ENCODE results near the gene TMEM9. TPM values are rescaled to one million over a fixed set of nuclear protein-coding genes. Genes with fewer than 3 reads are reported as not detected.

TMEM9 gene
- total RNA-seq, 1 experiment from 2014 or later = 435 TPM

DNA sequence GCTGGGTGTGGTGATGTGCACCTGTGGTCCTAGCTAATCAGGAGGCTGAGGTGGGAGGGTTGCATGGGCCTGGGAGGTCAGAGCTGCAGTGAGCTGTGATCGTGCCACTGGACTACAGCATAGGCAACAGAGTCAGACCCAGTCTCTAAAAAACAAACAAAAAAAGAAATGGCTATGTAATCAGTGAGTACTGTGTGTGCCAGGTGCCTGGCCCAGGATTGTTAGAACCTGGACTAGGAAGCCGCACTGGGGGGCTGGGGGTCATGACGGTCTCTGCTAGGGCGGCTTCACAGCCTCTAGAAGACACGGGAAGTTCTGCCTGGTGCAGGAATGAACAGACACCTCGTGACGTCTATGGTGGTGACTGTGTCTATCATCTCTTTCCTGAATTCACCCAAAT lies 8.5 kb downstream of the TMEM9 start:
- intact Hi-C loops (cut with micrococcal nuclease) = no loop called here
- Histone ChIP-seq H3K4me2 (ENCODE audit: low read length) (no peak overlapping the region), H3K36me3 (ENCODE audit: low read depth, low read length) (peaks cover 95% of the 10 kb centered on the region), H3K9me2 (replicated peaks; ENCODE audit: low read length) (no peaks in the 10 kb centered on the region), H3K79me2 (ENCODE audit: low read length) (no peaks in the 10 kb centered on the region), H3F3A (ENCODE audit: low read length, unreplicated experiment) (no peaks in the 10 kb centered on the region), H3K4me1 (ENCODE audit: insufficient read depth, low read length) (no peaks in the 10 kb centered on the region), H4K20me1 (ENCODE audit: low read length) (no peaks in the 10 kb centered on the region), H2AFZ (ENCODE audit: low read length) (no peak overlapping the region), H3K9me3 (ENCODE audit: low read length) (no peaks in the 10 kb centered on the region), H3K27ac (ENCODE audit: low read length) (no peak overlapping the region), H3K4me3 (ENCODE audit: low read length) (no peak overlapping the region), H3K27me3 (ENCODE audit: low read length) (no peaks in the 10 kb centered on the region), H3K9ac (ENCODE audit: low read length) (no peak overlapping the region)
- no peak for ATAC-seq
- TF ChIP-seq EZH2 (IDR thresholded peaks at IDR 0.05; ENCODE audit: low read length, unreplicated experiment) = no peak
- TF ChIP-seq EZH2phosphoT487 (IDR thresholded peaks at IDR 0.05; ENCODE audit: borderline replicate concordance, low read length) = no peak
- POLR2A ChIA-PET (ENCODE audit: unreplicated experiment) = no interaction called here
- CTCF ChIA-PET = interaction anchor here (0.6 kb wide), 1 partner anchor 9 kb away, joined by 8 read pairs; the partner anchor contains the start of gene TMEM9
- DNase-seq = no peak
- BruUV-seq (replicated peaks) = no TSS peak

DNA sequence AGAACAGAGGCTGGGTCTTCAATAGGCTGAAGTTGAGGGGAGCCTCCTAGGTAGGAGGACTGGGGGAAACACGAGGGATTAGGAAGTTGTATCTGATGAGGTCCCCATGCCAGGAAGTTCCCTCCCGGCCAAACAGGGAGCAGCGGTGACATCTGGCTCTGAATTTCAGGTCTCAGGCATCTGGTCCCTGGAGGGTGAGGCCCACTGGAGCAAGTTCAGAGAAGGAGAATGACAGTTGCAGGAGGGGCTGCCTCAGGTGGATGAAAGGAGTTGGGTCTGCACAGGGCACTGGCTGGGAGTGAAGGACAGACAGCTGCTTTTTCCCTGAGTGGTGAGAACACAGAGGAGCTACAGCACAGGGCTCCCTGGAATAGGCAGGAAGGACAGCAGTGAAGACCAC lies 9.1 kb downstream of the TMEM9 start:
- Histone ChIP-seq H3K4me3 (ENCODE audit: low read length) (no peak overlapping the region), H3K9me3 (ENCODE audit: low read length) (no peaks in the 10 kb centered on the region), H3F3A (ENCODE audit: low read length, unreplicated experiment) (no peaks in the 10 kb centered on the region), H3K36me3 (ENCODE audit: low read depth, low read length) (peaks cover 95% of the 10 kb centered on the region), H2AFZ (ENCODE audit: low read length) (no peak overlapping the region), H3K27ac (ENCODE audit: low read length) (no peak overlapping the region), H3K4me2 (ENCODE audit: low read length) (no peak overlapping the region), H3K9me2 (replicated peaks; ENCODE audit: low read length) (no peaks in the 10 kb centered on the region), H3K9ac (ENCODE audit: low read length) (no peak overlapping the region), H3K27me3 (ENCODE audit: low read length) (no peaks in the 10 kb centered on the region), H4K20me1 (ENCODE audit: low read length) (no peaks in the 10 kb centered on the region), H3K4me1 (ENCODE audit: insufficient read depth, low read length) (no peaks in the 10 kb centered on the region), H3K79me2 (ENCODE audit: low read length) (no peaks in the 10 kb centered on the region)
- intact Hi-C loops (cut with micrococcal nuclease) = no loop called here
- ChIA-PET POLR2A (ENCODE audit: unreplicated experiment) (no interaction called here), CTCF (interaction anchor here (0.6 kb wide), 1 partner anchor 9 kb away, joined by 8 read pairs; the partner anchor contains the start of gene TMEM9)
- TF ChIP-seq, protein P1, sequence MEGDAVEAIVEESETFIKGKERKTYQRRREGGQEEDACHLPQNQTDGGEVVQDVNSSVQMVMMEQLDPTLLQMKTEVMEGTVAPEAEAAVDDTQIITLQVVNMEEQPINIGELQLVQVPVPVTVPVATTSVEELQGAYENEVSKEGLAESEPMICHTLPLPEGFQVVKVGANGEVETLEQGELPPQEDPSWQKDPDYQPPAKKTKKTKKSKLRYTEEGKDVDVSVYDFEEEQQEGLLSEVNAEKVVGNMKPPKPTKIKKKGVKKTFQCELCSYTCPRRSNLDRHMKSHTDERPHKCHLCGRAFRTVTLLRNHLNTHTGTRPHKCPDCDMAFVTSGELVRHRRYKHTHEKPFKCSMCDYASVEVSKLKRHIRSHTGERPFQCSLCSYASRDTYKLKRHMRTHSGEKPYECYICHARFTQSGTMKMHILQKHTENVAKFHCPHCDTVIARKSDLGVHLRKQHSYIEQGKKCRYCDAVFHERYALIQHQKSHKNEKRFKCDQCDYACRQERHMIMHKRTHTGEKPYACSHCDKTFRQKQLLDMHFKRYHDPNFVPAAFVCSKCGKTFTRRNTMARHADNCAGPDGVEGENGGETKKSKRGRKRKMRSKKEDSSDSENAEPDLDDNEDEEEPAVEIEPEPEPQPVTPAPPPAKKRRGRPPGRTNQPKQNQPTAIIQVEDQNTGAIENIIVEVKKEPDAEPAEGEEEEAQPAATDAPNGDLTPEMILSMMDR (conservative IDR thresholded peaks at IDR 0.05; ENCODE audit: low read depth, low read length) = no peak
- TF ChIP-seq EZH2phosphoT487 (IDR thresholded peaks at IDR 0.05; ENCODE audit: borderline replicate concordance, low read length) (no peak), EZH2 (IDR thresholded peaks at IDR 0.05; ENCODE audit: low read length, unreplicated experiment) (no peak)
- no TSS peak for BruUV-seq (replicated peaks)
- no peak for DNase-seq
- no peak for ATAC-seq

DNA sequence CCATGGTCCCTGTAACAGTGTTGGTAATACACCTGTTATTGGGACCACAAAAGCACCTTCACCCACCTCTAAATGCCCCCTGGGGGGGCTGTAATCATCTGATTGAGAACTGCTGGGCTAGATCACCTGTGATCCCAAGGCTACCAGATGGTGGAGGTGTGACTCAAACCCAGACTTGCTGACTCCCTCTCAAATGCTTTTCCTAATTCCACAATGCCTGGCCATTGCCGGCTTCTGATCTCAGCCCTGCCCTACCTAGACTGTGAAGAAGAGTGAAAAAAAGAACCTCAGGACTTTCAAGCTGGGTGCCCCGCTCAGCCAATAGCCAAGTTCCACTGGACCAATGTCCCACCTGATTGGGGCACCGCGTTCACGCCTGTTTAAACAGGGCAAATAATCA lies 9.6 kb downstream of the TMEM9 start:
- no peak for TF ChIP-seq EZH2phosphoT487 (IDR thresholded peaks at IDR 0.05; ENCODE audit: borderline replicate concordance, low read length)
- no peak for TF ChIP-seq EZH2 (IDR thresholded peaks at IDR 0.05; ENCODE audit: low read length, unreplicated experiment)
- TF ChIP-seq, protein P1 (conservative IDR thresholded peaks at IDR 0.05; ENCODE audit: low read depth, low read length) = no peak
- H3K4me1 ChIP-seq (ENCODE audit: insufficient read depth, low read length) = no peaks in the 10 kb centered on the region
- no peak overlapping the region for H3K4me2 ChIP-seq (ENCODE audit: low read length)
- H3K36me3 ChIP-seq (ENCODE audit: low read depth, low read length) = peaks cover 95% of the 10 kb centered on the region
- no peak overlapping the region for H3K4me3 ChIP-seq (ENCODE audit: low read length)
- H4K20me1 ChIP-seq (ENCODE audit: low read length) = no peaks in the 10 kb centered on the region
- intact Hi-C loops (cut with micrococcal nuclease) = no loop called here
- H3K9me3 ChIP-seq (ENCODE audit: low read length) = no peaks in the 10 kb centered on the region
- no peak overlapping the region for H3K9ac ChIP-seq (ENCODE audit: low read length)
- no peaks in the 10 kb centered on the region for H3K9me2 ChIP-seq (replicated peaks; ENCODE audit: low read length)
- no peaks in the 10 kb centered on the region for H3F3A ChIP-seq (ENCODE audit: low read length, unreplicated experiment)
- no TSS peak for BruUV-seq (replicated peaks)
- no peak overlapping the region for H3K27ac ChIP-seq (ENCODE audit: low read length)
- no peaks in the 10 kb centered on the region for H3K27me3 ChIP-seq (ENCODE audit: low read length)
- POLR2A ChIA-PET (ENCODE audit: unreplicated experiment) = no interaction called here
- no peak overlapping the region for H2AFZ ChIP-seq (ENCODE audit: low read length)
- no peak for ATAC-seq
- CTCF ChIA-PET = no interaction called here
- no peaks in the 10 kb centered on the region for H3K79me2 ChIP-seq (ENCODE audit: low read length)
- no peak for DNase-seq
